Activated T-helper 1 cell treated with anti-CD3 and anti-CD28 coated beads, Interleukin-12 subunit alpha, Interleukin-12 subunit beta, Interleukin-2, Interleukin-4 antibody, amounts not matched to agents 30 ng/mL and 10 ng/mL and 1 ng/mL, durations not matched to agents 14 hours and 24 hours and 36 hours (primary cell): ENCODE data around the gene IMP4. TPM values are rescaled to one million over a fixed set of nuclear protein-coding genes. Genes with fewer than 3 reads are reported as not detected.
A peak's percentile ranks its signal among the peaks of the same experiment; 100 is the strongest.

Experiments
- DNase-seq: peaks from one replicate; pipeline ENCODE4 v3.0.0; 2021; ENCODE audit warnings: low spot score
- H3K27ac Mint-ChIP-seq: one replicate; pipeline ENCODE4 v1.8.0; 2021; ENCODE audit warnings: mild to moderate bottlenecking, mixed read lengths
- H3K27me3 Mint-ChIP-seq: one replicate; pipeline ENCODE4 v1.8.0; 2022; ENCODE audit warnings: mild to moderate bottlenecking, moderate library complexity, mixed read lengths; ENCODE audit not compliant: insufficient read depth
- H3K36me3 Mint-ChIP-seq: one replicate; pipeline ENCODE4 v1.8.0; 2021; ENCODE audit warnings: low read depth, mixed read lengths
- H3K4me1 Mint-ChIP-seq: one replicate; pipeline ENCODE4 v1.8.0; 2021; ENCODE audit warnings: low read depth, mixed read lengths
- H3K4me3 Mint-ChIP-seq: one replicate; pipeline ENCODE4 v1.8.0; 2021; ENCODE audit warnings: mild to moderate bottlenecking, moderate library complexity, mixed read lengths
- H3K9me3 Mint-ChIP-seq: one replicate; pipeline ENCODE4 v1.8.0; 2021; ENCODE audit warnings: mixed read lengths
- intact Hi-C: fragments of 100-400 bp; cut with micrococcal nuclease; formaldehyde crosslinking; loops from one replicate; pipeline ENCODE4 v1.15.1; 2024
- total RNA-seq: library from RNA; stranded (reverse); gene quantifications from 2 replicates; pipeline ENCODE4 v1.2.3, GENCODE V29; 2022

The IMP4 gene
- total RNA-seq, 1 donor from 2014 or later = 169 TPM

DNA sequence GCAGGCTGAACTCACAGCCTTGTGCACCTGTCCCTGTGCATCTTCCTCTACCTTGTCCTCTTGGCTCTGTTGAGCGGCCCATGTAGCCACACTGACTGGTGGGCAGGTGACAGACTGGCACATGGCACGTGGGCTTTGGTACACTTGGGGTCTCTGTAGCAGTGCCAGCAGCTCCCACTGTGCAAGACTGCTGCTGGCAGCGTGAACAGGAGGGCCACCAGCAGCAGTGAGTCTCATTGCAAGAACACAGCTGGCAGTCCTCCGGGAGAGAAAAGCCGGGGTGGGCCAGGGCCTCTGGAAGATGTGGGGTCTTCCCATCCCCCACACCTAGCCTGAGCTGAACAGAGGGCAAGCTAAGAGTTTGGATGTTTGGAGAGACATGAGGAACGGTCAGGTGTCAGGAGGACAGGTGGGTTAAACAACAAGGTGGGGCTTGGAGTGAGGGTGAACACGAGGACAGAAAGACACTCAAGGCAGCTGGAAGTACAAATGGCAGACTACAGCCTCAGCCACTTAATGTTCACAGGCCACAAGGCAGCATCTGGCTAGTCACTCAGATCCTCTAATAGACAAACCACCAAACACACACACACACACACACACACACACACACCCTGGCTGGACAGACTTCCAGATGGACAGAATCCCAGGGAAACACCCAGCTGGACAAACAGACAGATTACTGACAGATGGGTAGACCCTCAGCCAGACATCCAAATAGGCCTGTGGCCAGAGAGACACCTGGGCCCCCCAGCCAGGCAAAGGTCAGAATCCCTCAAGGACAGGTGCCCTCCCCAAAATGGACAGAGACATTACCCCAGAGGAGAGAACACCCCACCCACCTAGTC lies 10.8 kb downstream of the IMP4 start:
- H3K9me3 Mint-ChIP-seq = no peaks in the 10 kb centered on the region
- peaks cover 29% of the 10 kb centered on the region for H3K4me1 Mint-ChIP-seq
- no peaks in the 10 kb centered on the region for H3K27me3 Mint-ChIP-seq
- H3K36me3 Mint-ChIP-seq = peaks cover 10% of the 10 kb centered on the region
- H3K27ac Mint-ChIP-seq = no peak overlapping the region
- no peak overlapping the region for H3K4me3 Mint-ChIP-seq
- intact Hi-C loops = no loop called here
- no peak for DNase-seq

DNA sequence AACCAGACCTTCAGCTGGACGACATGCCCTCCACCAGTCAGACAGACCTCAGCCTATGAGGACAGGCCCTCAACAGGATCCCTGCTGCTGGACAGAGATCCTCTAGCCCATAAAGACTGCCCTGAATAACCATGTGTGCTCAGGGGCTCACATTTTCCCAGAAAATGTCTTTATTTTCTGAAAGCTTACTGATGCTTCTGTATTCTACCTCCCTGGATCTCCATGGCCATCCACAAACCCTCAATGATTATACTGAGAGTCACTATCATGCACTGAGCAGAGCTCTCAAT lies 11.4 kb downstream of the IMP4 start:
- peaks cover 29% of the 10 kb centered on the region for H3K4me1 Mint-ChIP-seq
- H3K9me3 Mint-ChIP-seq = no peaks in the 10 kb centered on the region
- peak overlapping the region; percentile 81 for H3K4me3 Mint-ChIP-seq
- intact Hi-C loops = no loop called here
- no peak overlapping the region for H3K27ac Mint-ChIP-seq
- no peak for DNase-seq
- H3K36me3 Mint-ChIP-seq = peaks cover 8% of the 10 kb centered on the region
- no peaks in the 10 kb centered on the region for H3K27me3 Mint-ChIP-seq

DNA sequence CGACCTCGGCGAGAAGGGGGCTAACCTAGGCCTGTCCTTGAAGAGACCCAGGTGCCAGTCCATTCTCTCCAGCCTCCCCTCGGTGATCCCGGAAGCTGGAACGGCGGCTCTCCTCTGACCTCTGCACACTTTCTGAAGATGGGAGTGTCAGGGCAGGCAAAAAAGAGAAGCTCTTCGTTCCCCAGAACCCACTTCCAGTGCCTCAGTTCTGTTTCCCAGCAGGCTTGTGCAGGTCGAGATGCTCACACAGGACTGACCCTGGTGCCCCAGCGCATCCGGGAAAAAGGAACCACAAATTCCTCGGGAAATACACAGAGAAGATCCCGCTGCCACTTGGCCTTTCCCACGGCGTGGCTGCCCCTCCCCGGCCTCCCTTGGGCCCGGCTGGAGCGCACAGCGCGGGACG lies 12.5 kb downstream of the IMP4 start:
- H3K4me3 Mint-ChIP-seq = peak overlapping the region; percentile 81
- H3K27ac Mint-ChIP-seq = peak overlapping the region; percentile 52
- no peaks in the 10 kb centered on the region for H3K9me3 Mint-ChIP-seq
- peaks cover 10% of the 10 kb centered on the region for H3K36me3 Mint-ChIP-seq
- no peaks in the 10 kb centered on the region for H3K27me3 Mint-ChIP-seq
- H3K4me1 Mint-ChIP-seq = peaks cover 29% of the 10 kb centered on the region
- intact Hi-C loops = loop anchor here (1.0 kb wide), 2 partner anchors 13 to 36 kb away; partner anchors contain the start of gene IMP4
- no peak for DNase-seq

DNA sequence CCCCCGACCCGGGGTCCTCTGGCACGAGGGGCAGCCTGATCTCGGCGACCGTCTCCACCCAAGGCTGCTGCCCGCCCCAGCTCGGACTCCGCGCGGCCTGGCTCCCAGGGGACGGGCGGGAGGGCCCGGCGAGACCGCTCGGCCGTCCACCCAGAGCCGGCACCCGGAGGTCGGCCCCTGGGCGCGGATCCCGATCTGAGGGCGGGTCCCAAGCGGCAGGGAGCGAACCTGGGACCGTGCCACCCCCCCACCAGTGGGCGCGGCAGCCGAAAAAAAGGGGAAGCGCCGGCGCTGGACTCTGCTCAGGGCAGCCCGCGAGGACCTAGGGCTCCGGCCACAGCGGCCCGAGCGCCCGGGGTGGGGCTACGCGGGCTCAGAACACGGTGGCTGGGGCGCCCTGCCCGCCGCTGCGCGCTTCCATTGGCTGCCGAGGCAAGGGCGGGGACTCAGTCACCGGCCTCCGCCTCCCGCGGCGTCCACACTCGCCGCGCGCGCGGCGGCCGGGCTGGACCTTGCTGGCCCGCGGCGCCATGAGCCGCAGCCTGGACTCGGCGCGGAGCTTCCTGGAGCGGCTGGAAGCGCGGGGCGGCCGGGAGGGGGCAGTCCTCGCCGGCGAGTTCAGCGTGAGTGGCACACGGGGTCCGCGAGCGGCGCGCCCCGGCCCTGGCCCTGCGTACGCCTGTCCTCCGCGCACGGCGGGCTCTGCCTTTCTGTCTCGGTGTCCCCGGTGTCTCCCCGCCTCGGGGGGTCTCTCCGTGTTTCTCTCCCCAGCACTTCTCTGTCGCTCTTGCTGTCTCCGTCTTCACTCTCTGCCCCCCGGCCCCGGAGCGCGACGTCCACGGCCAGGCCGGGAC lies 13.1 kb downstream of the IMP4 start, which contains the start of gene PTPN18:
Gene PTPN18 (plus strand): TSS at position 479 of the 854 bp plus-strand sequence. CDS start 52 bp downstream, at position 531.
- no peaks in the 10 kb centered on the region for H3K27me3 Mint-ChIP-seq
- peak within 1 kb of the TSS; percentile 83 for H3K4me3 Mint-ChIP-seq
- peak; percentile 67 for DNase-seq
- peak within 1 kb of the TSS; percentile 52 for H3K27ac Mint-ChIP-seq
- H3K4me1 Mint-ChIP-seq = peaks cover 25% of the 10 kb centered on the region
- peaks cover 6% of the 10 kb centered on the region for H3K36me3 Mint-ChIP-seq
- intact Hi-C loops = loop anchor here (1.0 kb wide), 4 partner anchors 14 to 175 kb away; partner anchors contain the start of genes IMP4 and SMPD4
- H3K9me3 Mint-ChIP-seq = no peaks in the 10 kb centered on the region

DNA sequence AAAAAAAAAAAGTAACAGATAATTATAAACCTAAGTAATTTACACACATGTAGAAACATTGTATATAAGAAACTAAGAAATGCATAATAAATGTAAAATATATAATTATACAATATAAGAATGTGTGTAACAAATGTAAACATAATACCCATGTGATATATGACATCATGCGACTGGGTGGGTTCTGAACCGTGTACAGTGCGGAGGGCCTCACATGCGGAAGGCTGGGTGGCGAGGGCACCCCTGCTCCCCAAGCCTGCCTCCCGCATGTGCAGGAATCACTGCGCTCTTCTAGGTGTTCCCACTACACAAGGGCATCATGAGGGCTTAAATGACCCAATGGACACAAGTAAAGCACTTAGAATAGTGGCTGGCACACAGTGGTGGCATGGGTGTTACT lies 15.2 kb downstream of the IMP4 start:
- Mint-ChIP-seq H3K4me3 (no peak overlapping the region), H3K4me1 (peaks cover 17% of the 10 kb centered on the region), H3K27ac (no peak overlapping the region), H3K27me3 (peaks cover 4% of the 10 kb centered on the region), H3K36me3 (peaks cover 6% of the 10 kb centered on the region), H3K9me3 (no peaks in the 10 kb centered on the region)
- intact Hi-C loops = no loop called here
- DNase-seq = no peak

DNA sequence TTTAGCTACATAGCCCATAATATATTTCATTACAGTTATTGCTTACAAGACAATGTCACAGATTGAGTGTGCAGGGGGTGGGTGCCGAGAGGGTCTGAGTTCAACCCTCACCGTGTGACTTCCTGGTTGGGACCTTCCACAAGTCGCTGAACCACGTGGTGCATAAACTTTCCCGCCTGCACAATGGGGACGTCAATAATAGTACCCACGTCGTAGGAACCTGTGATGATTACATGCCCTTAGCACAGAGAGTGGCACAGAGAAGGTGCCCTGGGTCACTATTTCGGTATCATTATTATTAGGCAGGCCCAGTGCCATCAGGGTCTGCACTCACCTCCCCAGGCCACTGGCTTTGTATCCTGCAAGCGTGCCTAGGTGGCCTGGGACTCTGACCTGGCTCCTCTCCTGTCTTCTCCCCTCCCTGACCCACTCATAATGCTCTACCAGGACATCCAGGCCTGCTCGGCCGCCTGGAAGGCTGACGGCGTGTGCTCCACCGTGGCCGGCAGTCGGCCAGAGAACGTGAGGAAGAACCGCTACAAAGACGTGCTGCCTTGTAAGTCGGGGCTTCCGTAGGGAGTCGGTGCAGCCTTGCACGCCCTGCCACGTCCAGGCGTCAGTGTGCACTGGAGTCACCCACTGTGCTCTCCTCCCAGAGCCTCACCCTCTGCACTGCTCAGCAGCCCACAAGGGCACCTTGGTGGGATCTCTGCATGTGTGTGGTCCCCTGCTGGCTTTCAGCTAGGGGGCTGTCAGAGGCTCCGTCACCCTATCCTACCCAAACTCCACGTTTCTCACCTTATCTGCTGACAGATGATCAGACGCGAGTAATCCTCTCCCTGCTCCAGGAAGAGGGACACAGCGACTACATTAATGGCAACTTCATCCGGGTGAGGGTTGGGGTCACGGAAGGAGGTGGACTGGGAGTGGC lies 16.0 kb downstream of the IMP4 start:
- H3K4me1 Mint-ChIP-seq = peaks cover 17% of the 10 kb centered on the region
- H3K27ac Mint-ChIP-seq = no peak overlapping the region
- no peaks in the 10 kb centered on the region for H3K9me3 Mint-ChIP-seq
- peaks cover 6% of the 10 kb centered on the region for H3K36me3 Mint-ChIP-seq
- peaks cover 4% of the 10 kb centered on the region for H3K27me3 Mint-ChIP-seq
- no peak overlapping the region for H3K4me3 Mint-ChIP-seq
- intact Hi-C loops = no loop called here
- no peak for DNase-seq

DNA sequence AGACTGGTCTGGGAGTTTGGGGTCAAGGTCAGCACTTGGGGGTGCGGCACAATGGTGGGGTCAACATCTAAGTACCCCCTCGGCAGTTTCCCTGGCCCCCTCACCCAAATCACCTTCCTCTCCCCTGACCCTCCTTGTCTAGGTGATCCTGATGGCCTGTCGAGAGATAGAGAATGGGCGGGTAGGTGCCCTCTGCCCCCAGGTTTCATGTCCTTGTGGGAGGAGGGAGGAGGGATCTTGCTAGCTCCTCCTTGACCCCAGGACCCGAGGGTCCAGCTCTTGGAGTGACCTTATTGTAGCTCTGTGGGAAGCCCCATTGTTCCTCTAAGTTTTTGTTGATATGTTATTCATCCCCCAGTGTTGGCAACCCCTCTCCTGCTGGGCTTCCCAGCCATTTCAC lies 16.8 kb downstream of the IMP4 start:
- Mint-ChIP-seq H3K27ac (no peak overlapping the region), H3K27me3 (peaks cover 4% of the 10 kb centered on the region), H3K4me3 (no peak overlapping the region), H3K9me3 (no peaks in the 10 kb centered on the region), H3K4me1 (peaks cover 14% of the 10 kb centered on the region), H3K36me3 (peaks cover 6% of the 10 kb centered on the region)
- intact Hi-C loops = no loop called here
- DNase-seq = no peak

DNA sequence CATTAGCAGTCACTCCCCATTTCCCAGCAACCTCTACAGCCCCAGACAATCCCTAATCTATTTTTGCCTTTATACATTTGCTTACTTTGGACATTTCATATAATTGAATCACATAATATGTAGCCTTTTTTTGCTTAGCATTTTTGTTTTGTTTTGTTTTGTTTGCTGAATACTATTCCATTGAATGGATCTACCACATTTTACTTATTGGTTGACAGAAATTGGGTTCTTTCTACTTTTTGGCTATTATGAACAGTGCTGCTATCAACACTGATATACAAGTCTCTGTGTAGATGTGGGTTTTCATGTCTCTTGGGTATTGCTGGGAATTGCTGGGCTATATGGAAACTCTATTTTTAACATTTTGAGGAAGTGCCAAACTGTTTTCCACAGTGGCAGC lies 20.8 kb downstream of the IMP4 start:
- peaks cover 9% of the 10 kb centered on the region for H3K36me3 Mint-ChIP-seq
- H3K27me3 Mint-ChIP-seq = peaks cover 12% of the 10 kb centered on the region
- peaks cover 5% of the 10 kb centered on the region for H3K4me1 Mint-ChIP-seq
- no peaks in the 10 kb centered on the region for H3K9me3 Mint-ChIP-seq
- no peak for DNase-seq
- no peak overlapping the region for H3K27ac Mint-ChIP-seq
- H3K4me3 Mint-ChIP-seq = no peak overlapping the region
- intact Hi-C loops = no loop called here

DNA sequence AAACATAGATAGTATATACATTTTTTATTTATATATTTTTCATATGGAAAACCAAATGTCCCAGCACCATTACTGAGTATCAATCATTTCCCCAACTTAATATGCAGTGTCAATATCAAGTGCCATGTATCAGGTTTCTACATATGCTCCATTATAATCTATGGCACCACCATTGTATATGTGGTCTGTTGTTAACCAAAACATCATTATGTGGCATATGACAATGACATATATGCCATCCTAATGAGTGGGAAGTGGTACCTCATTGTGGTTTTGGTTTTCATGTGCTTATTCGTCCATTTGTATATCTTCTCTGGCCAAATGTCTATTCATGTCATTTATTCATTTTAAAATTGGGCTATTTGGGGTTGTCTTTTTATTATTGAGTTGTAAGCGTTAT lies 22.4 kb downstream of the IMP4 start:
- H3K27me3 Mint-ChIP-seq = peaks cover 15% of the 10 kb centered on the region
- DNase-seq = no peak
- H3K9me3 Mint-ChIP-seq = no peaks in the 10 kb centered on the region
- peaks cover 14% of the 10 kb centered on the region for H3K4me1 Mint-ChIP-seq
- intact Hi-C loops = no loop called here
- H3K36me3 Mint-ChIP-seq = peaks cover 9% of the 10 kb centered on the region
- no peak overlapping the region for H3K27ac Mint-ChIP-seq
- H3K4me3 Mint-ChIP-seq = no peak overlapping the region

DNA sequence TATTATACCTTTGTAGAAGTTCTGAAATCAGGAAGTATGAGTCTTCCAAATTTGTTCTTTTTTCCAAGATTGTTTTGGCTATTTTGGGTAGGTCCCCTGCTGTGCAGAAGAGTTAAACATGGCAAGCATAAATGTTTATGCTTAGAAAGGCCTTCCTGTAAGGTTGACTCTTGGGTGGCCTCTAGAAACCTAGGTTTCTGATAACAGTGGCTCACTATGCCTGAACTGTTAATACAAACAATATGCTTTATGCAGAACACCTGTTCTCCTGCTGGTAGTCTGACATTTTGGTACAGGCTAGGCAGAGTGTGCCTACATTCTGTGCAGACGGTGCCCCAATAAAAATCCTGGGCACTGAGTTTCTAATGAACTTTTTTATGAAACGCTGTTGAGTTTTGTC lies 23.3 kb downstream of the IMP4 start:
- H3K36me3 Mint-ChIP-seq = peaks cover 13% of the 10 kb centered on the region
- peaks cover 22% of the 10 kb centered on the region for H3K4me1 Mint-ChIP-seq
- H3K27me3 Mint-ChIP-seq = peaks cover 15% of the 10 kb centered on the region
- H3K27ac Mint-ChIP-seq = no peak overlapping the region
- intact Hi-C loops = no loop called here
- no peaks in the 10 kb centered on the region for H3K9me3 Mint-ChIP-seq
- H3K4me3 Mint-ChIP-seq = no peak overlapping the region
- DNase-seq = no peak

DNA sequence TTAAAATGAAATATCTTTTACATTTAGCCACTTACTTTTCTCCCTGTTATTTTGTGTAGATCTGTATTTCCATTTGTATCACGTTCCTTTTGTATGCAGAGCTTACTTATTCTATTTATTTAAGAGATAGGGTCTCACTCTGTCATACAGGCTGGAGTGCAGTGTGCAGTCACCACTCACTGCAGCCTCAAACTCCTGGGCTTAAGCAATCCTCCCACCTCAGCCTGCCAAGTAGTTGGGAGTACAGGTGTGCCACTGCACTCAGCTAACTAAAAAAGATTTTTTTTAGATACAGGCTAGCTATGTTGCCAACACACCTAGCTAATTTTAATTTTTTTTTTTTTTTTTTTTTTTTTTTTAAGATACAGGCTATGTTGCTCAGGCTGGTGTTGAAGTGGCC lies 24.0 kb downstream of the IMP4 start:
- no peak overlapping the region for H3K27ac Mint-ChIP-seq
- DNase-seq = no peak
- peaks cover 27% of the 10 kb centered on the region for H3K4me1 Mint-ChIP-seq
- peaks cover 15% of the 10 kb centered on the region for H3K27me3 Mint-ChIP-seq
- H3K9me3 Mint-ChIP-seq = no peaks in the 10 kb centered on the region
- peaks cover 19% of the 10 kb centered on the region for H3K36me3 Mint-ChIP-seq
- intact Hi-C loops = no loop called here
- no peak overlapping the region for H3K4me3 Mint-ChIP-seq

DNA sequence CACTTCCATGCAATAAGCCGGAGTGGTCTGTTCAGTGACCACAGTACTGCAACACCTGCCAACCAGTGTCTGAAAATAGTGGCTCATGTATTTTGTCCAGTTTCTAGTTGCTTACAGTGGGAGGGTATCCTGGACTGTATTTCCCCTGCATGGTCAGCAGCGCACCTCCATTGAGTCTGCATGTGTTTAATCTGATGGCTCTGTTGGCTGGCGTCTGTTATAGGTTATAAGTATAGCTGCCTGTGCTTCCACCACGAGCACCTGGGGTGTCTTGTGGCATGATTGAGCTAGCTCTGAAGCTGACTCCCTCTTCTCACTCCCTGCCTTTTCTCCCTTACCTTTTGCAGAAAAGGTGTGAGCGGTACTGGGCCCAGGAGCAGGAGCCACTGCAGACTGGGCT lies 26.1 kb downstream of the IMP4 start:
- peaks cover 10% of the 10 kb centered on the region for H3K27me3 Mint-ChIP-seq
- no peak for DNase-seq
- H3K9me3 Mint-ChIP-seq = no peaks in the 10 kb centered on the region
- no peak overlapping the region for H3K27ac Mint-ChIP-seq
- peaks cover 35% of the 10 kb centered on the region for H3K4me1 Mint-ChIP-seq
- intact Hi-C loops = no loop called here
- H3K4me3 Mint-ChIP-seq = no peak overlapping the region
- H3K36me3 Mint-ChIP-seq = peaks cover 28% of the 10 kb centered on the region
